ENCODE measurements around the gene PDF. TPM values are rescaled to one million over a fixed set of nuclear protein-coding genes. Genes with fewer than 3 reads are reported as not detected.

Gene PDF
- total and polyA plus RNA-seq, 2 donors (not counting 1 experiment from before 2014, with no cell fraction given), result 5.5 to 9.6 TPM

DNA sequence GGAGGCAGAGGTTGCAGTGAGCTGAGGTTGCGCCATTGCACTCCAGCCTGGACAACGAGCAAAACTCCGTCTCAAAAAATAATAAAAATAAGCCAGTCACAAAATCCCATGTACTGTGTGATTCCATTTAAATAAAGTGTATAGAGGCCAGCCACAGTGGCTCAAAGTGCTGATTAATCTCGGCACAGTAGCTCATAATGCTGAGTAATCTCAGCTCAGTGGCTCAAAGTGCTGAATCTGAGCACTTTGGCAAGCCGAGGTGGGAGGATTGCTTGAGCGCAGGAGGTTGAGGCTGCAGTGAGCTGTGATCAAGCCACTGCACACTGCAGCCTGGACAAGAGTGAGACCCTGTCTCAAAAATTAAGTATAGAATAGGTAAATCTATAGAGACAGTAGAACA lies 16.3 kb upstream of the PDF start:
- H3K36me3 ChIP-seq (replicated peaks in 1 of 2; ENCODE audit: control extremely low read depth in 1 of 2, control insufficient read depth in 1 of 2, extremely low read depth in 1 of 2, insufficient read depth in 2 of 2, low read length in 1 of 2), result peaks cover 0 to 14% of the 10 kb centered on the region in 2 experiments

GRCh38 chr16:69345923-69346322 lies 15.5 kb upstream of the PDF start:
- H3K4me1 Mint-ChIP-seq, result peaks cover 14% of the 10 kb centered on the region
- intact Hi-C loops (cut with micrococcal nuclease), result no loop called here
- H3K27me3 Mint-ChIP-seq, result no peaks in the 10 kb centered on the region
- Histone ChIP-seq H3K9me3 (ENCODE audit: control extremely low read depth in 1 of 3, control insufficient read depth in 2 of 3, insufficient read depth in 1 of 3, low read length in 2 of 3) (no peaks in the 10 kb centered on the region), H3K9ac (ENCODE audit: low read length) (no peak overlapping the region), H3K27ac (ENCODE audit: low read length in 2 of 2) (no peak overlapping the region), H3K4me1 (ENCODE audit: control insufficient read depth in 2 of 2, insufficient read depth in 2 of 2, low read length in 2 of 2) (peaks cover 0 to under 1% of the 10 kb centered on the region in 2 donors), H3K27me3 (replicated peaks in 1 of 4; ENCODE audit: control extremely low read depth in 1 of 4, control insufficient read depth in 3 of 4, insufficient read depth in 4 of 4, low read length in 3 of 4) (no peaks in the 10 kb centered on the region), H3K4me3 (ENCODE audit: control extremely low read depth in 1 of 5, extremely low read depth in 1 of 5, insufficient read depth in 1 of 5, low read depth in 2 of 5, low read length in 4 of 5) (no peak overlapping the region), H3K4me2 (replicated peaks; ENCODE audit: low read depth, low read length, poor library complexity, severe bottlenecking) (no peak overlapping the region), H3K79me2 (ENCODE audit: control insufficient read depth, insufficient read depth, low read length) (peaks cover 4% of the 10 kb centered on the region), H4K20me1 (ENCODE audit: control insufficient read depth, insufficient read depth, low read length, poor library complexity, severe bottlenecking) (no peaks in the 10 kb centered on the region), H3K36me3 (replicated peaks in 1 of 2; ENCODE audit: control extremely low read depth in 1 of 2, control insufficient read depth in 1 of 2, extremely low read depth in 1 of 2, insufficient read depth in 2 of 2, low read length in 1 of 2) (peaks cover 0 to 20% of the 10 kb centered on the region in 2 experiments), H2AFZ (ENCODE audit: insufficient read depth, low read depth, low read length, poor library complexity, severe bottlenecking) (no peak overlapping the region)
- CTCF ChIA-PET, result no interaction called here
- ATAC-seq (ENCODE audit: low read depth) (peak; percentile 24), DNase-seq (no peak)
- no CpG with 5 or more reads among the region's 4 CpGs for WGBS (ENCODE audit: insufficient coverage)
- H3K27ac Mint-ChIP-seq, result peak overlapping the region; percentile 53
- TF ChIP-seq EZH2 (IDR thresholded peaks at IDR 0.05; ENCODE audit: borderline replicate concordance, insufficient read depth, low read depth, low read length, poor library complexity, severe bottlenecking) (no peak), CTCF (IDR thresholded peaks at IDR 0.05) (no peak)
- POLR2A ChIA-PET, result no interaction called here
- no peaks in the 10 kb centered on the region for H3K9me3 Mint-ChIP-seq (ENCODE audit: insufficient read depth)
- no peak overlapping the region for H3K4me3 Mint-ChIP-seq

More for the DNA sequence above, 16.3 kb upstream of the PDF start:
- Histone ChIP-seq H3K4me1 (ENCODE audit: control insufficient read depth in 2 of 2, insufficient read depth in 2 of 2, low read length in 2 of 2) (no peaks in the 10 kb centered on the region), H3K79me2 (ENCODE audit: control insufficient read depth, insufficient read depth, low read length) (no peaks in the 10 kb centered on the region), H2AFZ (ENCODE audit: insufficient read depth, low read depth, low read length, poor library complexity, severe bottlenecking) (no peak overlapping the region), H3K27ac (ENCODE audit: low read length in 2 of 2) (no peak overlapping the region), H3K4me3 (ENCODE audit: control extremely low read depth in 1 of 5, extremely low read depth in 1 of 5, insufficient read depth in 1 of 5, low read depth in 2 of 5, low read length in 4 of 5) (no peak overlapping the region), H3K4me2 (replicated peaks; ENCODE audit: low read depth, low read length, poor library complexity, severe bottlenecking) (no peak overlapping the region), H3K27me3 (replicated peaks in 1 of 4; ENCODE audit: control extremely low read depth in 1 of 4, control insufficient read depth in 3 of 4, insufficient read depth in 4 of 4, low read length in 3 of 4) (no peaks in the 10 kb centered on the region), H3K9me3 (ENCODE audit: control extremely low read depth in 1 of 3, control insufficient read depth in 2 of 3, insufficient read depth in 1 of 3, low read length in 2 of 3) (no peaks in the 10 kb centered on the region), H3K9ac (ENCODE audit: low read length) (no peak overlapping the region), H4K20me1 (ENCODE audit: control insufficient read depth, insufficient read depth, low read length, poor library complexity, severe bottlenecking) (no peaks in the 10 kb centered on the region)
- 81% methylated on average over 3 of the region's 6 CpGs for WGBS (ENCODE audit: insufficient coverage)
- Mint-ChIP-seq H3K27ac (no peak overlapping the region), H3K4me3 (no peak overlapping the region), H3K27me3 (no peaks in the 10 kb centered on the region), H3K4me1 (peaks cover 10% of the 10 kb centered on the region), H3K9me3 (ENCODE audit: insufficient read depth) (no peaks in the 10 kb centered on the region)
- DNase-seq (no peak), ATAC-seq (ENCODE audit: low read depth) (no peak)
- no peak for TF ChIP-seq EZH2 (IDR thresholded peaks at IDR 0.05; ENCODE audit: borderline replicate concordance, insufficient read depth, low read depth, low read length, poor library complexity, severe bottlenecking)
- TF ChIP-seq CTCF (IDR thresholded peaks at IDR 0.05), result no peak
- intact Hi-C loops (cut with micrococcal nuclease), result no loop called here
- ChIA-PET CTCF (no interaction called here), POLR2A (no interaction called here)

Data from B cell (primary cell).